ENCODE measurements around the gene FKBP14. TPM values are rescaled to one million over a fixed set of nuclear protein-coding genes. Genes with fewer than 3 reads are reported as not detected.
A peak's percentile ranks its signal among the peaks of the same experiment; 100 is the strongest.

FKBP14 gene
- polyA plus RNA-seq, 3 donors: 0.43 to 1.9 (median 1.1) TPM

GRCh38 chr7:29975561-29975960, 50.9 kb downstream of the FKBP14 start:
- Mint-ChIP-seq H3K27ac (no peak overlapping the region), H3K36me3 (no peaks in the 10 kb centered on the region), H3K9me3 (no peaks in the 10 kb centered on the region), H3K4me1 (peaks cover 36% of the 10 kb centered on the region), H3K27me3 (ENCODE audit: low read depth in 3 of 3) (no peaks in the 10 kb centered on the region), H3K4me3 (no peak overlapping the region)
- no peak overlapping the region for H3K9ac ChIP-seq (ENCODE audit: insufficient read depth, low read length, poor library complexity, severe bottlenecking)
- peak overlapping the region in 1 of 2 donors; percentile 75 for H3K27ac ChIP-seq (ENCODE audit: low read depth in 1 of 2, low read length in 2 of 2)
- H2AFZ ChIP-seq (ENCODE audit: insufficient read depth, low read depth, low read length, poor library complexity, severe bottlenecking): no peak overlapping the region
- no peaks in the 10 kb centered on the region for H4K20me1 ChIP-seq (ENCODE audit: insufficient read depth, low read length)
- no CpG with 5 or more reads among the region's 1 CpG for WGBS (ENCODE audit: insufficient coverage)
- H3K79me2 ChIP-seq (ENCODE audit: insufficient read depth, low read length): peaks cover 27% of the 10 kb centered on the region
- no peaks in the 10 kb centered on the region for H3K27me3 ChIP-seq (ENCODE audit: control insufficient read depth in 2 of 2, insufficient read depth in 2 of 2, low read length in 2 of 2)
- no peak for DNase-seq
- H3K4me2 ChIP-seq (replicated peaks; ENCODE audit: extremely low read depth, low read length, poor library complexity, severe bottlenecking): no peak overlapping the region
- H3K9me3 ChIP-seq (replicated peaks in 1 of 2; ENCODE audit: control insufficient read depth in 1 of 2, insufficient read depth in 1 of 2, low read length in 2 of 2): no peaks in the 10 kb centered on the region
- intact Hi-C loops (cut with micrococcal nuclease): no loop called here
- no peak for TF ChIP-seq CTCF (IDR thresholded peaks at IDR 0.05)
- H3K4me1 ChIP-seq (ENCODE audit: control insufficient read depth in 1 of 2, insufficient read depth in 2 of 2, low read length in 2 of 2): peaks cover 18 to 34% of the 10 kb centered on the region in 2 donors
- no peaks in the 10 kb centered on the region for H3K36me3 ChIP-seq (replicated peaks in 1 of 2; ENCODE audit: control insufficient read depth in 1 of 2, insufficient read depth in 2 of 2, low read length in 2 of 2)
- no peak overlapping the region for H3K4me3 ChIP-seq (replicated peaks in 1 of 3; ENCODE audit: low read depth in 2 of 3, low read length in 3 of 3)

GRCh38 chr7:29974286-29974685, 52.2 kb downstream of the FKBP14 start:
- Mint-ChIP-seq H3K4me1 (peaks cover 36% of the 10 kb centered on the region), H3K27me3 (ENCODE audit: low read depth in 3 of 3) (peaks cover 0 to 1% (median 0%) of the 10 kb centered on the region in 3 donors), H3K9me3 (no peaks in the 10 kb centered on the region), H3K36me3 (no peaks in the 10 kb centered on the region), H3K27ac (no peak overlapping the region), H3K4me3 (no peak overlapping the region)
- Histone ChIP-seq H3K27ac (ENCODE audit: low read depth in 1 of 2, low read length in 2 of 2) (no peak overlapping the region), H3K27me3 (ENCODE audit: control insufficient read depth in 2 of 2, insufficient read depth in 2 of 2, low read length in 2 of 2) (no peaks in the 10 kb centered on the region), H3K9ac (ENCODE audit: insufficient read depth, low read length, poor library complexity, severe bottlenecking) (no peak overlapping the region), H3K79me2 (ENCODE audit: insufficient read depth, low read length) (peaks cover 25% of the 10 kb centered on the region), H3K4me3 (replicated peaks in 1 of 3; ENCODE audit: low read depth in 2 of 3, low read length in 3 of 3) (no peak overlapping the region), H4K20me1 (ENCODE audit: insufficient read depth, low read length) (no peaks in the 10 kb centered on the region), H3K36me3 (replicated peaks in 1 of 2; ENCODE audit: control insufficient read depth in 1 of 2, insufficient read depth in 2 of 2, low read length in 2 of 2) (no peaks in the 10 kb centered on the region), H2AFZ (ENCODE audit: insufficient read depth, low read depth, low read length, poor library complexity, severe bottlenecking) (no peak overlapping the region), H3K4me1 (ENCODE audit: control insufficient read depth in 1 of 2, insufficient read depth in 2 of 2, low read length in 2 of 2) (peaks cover 18 to 34% of the 10 kb centered on the region in 2 donors), H3K9me3 (replicated peaks in 1 of 2; ENCODE audit: control insufficient read depth in 1 of 2, insufficient read depth in 1 of 2, low read length in 2 of 2) (no peaks in the 10 kb centered on the region), H3K4me2 (replicated peaks; ENCODE audit: extremely low read depth, low read length, poor library complexity, severe bottlenecking) (no peak overlapping the region)
- TF ChIP-seq CTCF (IDR thresholded peaks at IDR 0.05): no peak
- no CpG with 5 or more reads among the region's 3 CpGs for WGBS (ENCODE audit: insufficient coverage)
- intact Hi-C loops (cut with micrococcal nuclease): no loop called here
- no peak for DNase-seq
